ENCODE results near the gene PLXNA2. TPM values are rescaled to one million over a fixed set of nuclear protein-coding genes. Genes with fewer than 3 reads are reported as not detected.

The PLXNA2 gene
- total and polyA plus RNA-seq, 2 of the 13 experiments (the other 11 are each of a cell fraction or from before 2014, with no cell fraction given), result 1.1 to 2.1 TPM

DNA sequence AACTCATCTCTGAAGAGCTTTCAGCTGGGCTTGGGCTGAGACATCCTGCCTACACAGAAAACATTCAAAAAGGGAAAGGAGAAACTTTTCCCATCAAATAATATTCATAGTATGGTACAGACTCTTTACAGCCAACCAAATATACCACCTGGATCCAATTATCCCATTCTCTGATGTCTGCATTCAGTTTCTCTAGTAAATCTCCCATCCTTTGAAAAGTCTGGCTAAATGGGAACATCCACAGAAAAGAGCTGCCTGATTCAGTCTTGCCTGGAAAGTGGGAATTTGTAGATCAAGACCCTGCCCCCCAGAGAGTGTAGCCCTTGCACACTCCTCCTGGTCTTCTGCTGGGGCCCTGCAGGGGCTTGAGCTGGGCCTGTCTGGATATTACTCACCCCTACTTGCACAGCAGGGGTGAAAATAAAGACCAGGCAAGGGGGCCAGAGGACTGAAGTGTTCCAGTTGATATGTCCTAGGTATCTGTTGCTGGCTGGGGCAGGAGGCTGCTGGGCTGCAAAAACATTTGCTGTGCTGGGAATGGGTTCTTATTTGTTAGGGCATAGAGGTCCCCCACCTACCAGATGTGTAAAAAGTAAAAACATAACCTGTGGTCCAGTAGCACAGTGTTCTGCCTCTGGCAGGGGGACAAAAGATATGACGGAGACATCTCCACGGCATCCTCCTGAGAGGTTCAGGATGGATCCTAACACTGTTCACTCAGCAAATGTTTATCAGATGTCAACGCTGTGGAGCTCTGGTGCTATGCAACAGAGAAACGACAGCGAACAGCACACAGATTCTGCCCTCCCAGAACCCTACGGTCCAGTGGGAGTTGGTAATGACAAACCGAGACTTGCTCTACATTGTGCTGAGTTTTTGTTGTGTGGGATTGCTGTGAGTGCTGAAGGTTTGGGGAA, 140.3 kb downstream of the PLXNA2 start:
- Histone ChIP-seq H4K20me1 (ENCODE audit: insufficient read depth, low read length) (no peaks in the 10 kb centered on the region), H3K79me2 (ENCODE audit: insufficient read depth, low read length) (no peaks in the 10 kb centered on the region), H3K36me3 (replicated peaks in 1 of 2; ENCODE audit: control insufficient read depth in 1 of 2, insufficient read depth in 2 of 2, low read length in 2 of 2) (no peaks in the 10 kb centered on the region), H3K4me2 (ENCODE audit: low read depth, low read length) (no peak overlapping the region), H2AFZ (ENCODE audit: low read length) (no peak overlapping the region), H3K27ac (ENCODE audit: extremely low read length, insufficient read depth, low read length) (no peak overlapping the region), H3K9me3 (ENCODE audit: low read length) (no peaks in the 10 kb centered on the region), H3K4me1 (ENCODE audit: insufficient read depth, low read length) (peaks cover 41% of the 10 kb centered on the region), H3K4me3 (replicated peaks in 1 of 3; ENCODE audit: insufficient read depth in 1 of 3, low read depth in 2 of 3, low read length in 3 of 3) (no peak overlapping the region), H3K9ac (ENCODE audit: insufficient read depth, low read depth, low read length) (no peak overlapping the region), H3K27me3 (ENCODE audit: control insufficient read depth in 1 of 2, insufficient read depth in 2 of 2, low read length in 2 of 2) (no peaks in the 10 kb centered on the region)
- 74% methylated on average over 7 of the region's 7 CpGs for WGBS (ENCODE audit: low lambda C conversion rate)
- CTCF ChIA-PET (ENCODE audit: low intra/inter-chr PET ratio, low total read pairs), result no interaction called here
- in situ Hi-C loops (cut with HindIII; ENCODE audit: extremely low pct_ligation_motif_present, low pct_unique_long_range_greater_than_20kb) (no loop called here), intact Hi-C loops (cut with micrococcal nuclease; ENCODE audit: unreplicated experiment) (no loop called here)
- no TSS peak for BruUV-seq (replicated peaks)
- no peak for TF ChIP-seq CBX2 (IDR thresholded peaks at IDR 0.05; ENCODE audit: low read depth, low read length)
- no peak for TF ChIP-seq CBX2 (CRISPR knock-in tag; IDR thresholded peaks at IDR 0.05; ENCODE audit: low read depth)
- no peak for TF ChIP-seq NCOA2 (CRISPR knock-in tag; IDR thresholded peaks at IDR 0.05)
- no peak for TF ChIP-seq SMC3 (IDR thresholded peaks at IDR 0.05; ENCODE audit: low read length)
- TF ChIP-seq POGZ (CRISPR knock-in tag; IDR thresholded peaks at IDR 0.05), result no peak
- TF ChIP-seq ZEB1 (IDR thresholded peaks at IDR 0.05; ENCODE audit: insufficient replicate concordance, low read depth), result no peak
- no peak for TF ChIP-seq ZC3H4 (CRISPR knock-in tag; IDR thresholded peaks at IDR 0.05; ENCODE audit: borderline replicate concordance)
- POLR2A ChIA-PET, result no interaction called here
- DNase-seq (ENCODE audit: low spot score) (no peak), ATAC-seq (no peak), FAIRE-seq (no peak)

DNA sequence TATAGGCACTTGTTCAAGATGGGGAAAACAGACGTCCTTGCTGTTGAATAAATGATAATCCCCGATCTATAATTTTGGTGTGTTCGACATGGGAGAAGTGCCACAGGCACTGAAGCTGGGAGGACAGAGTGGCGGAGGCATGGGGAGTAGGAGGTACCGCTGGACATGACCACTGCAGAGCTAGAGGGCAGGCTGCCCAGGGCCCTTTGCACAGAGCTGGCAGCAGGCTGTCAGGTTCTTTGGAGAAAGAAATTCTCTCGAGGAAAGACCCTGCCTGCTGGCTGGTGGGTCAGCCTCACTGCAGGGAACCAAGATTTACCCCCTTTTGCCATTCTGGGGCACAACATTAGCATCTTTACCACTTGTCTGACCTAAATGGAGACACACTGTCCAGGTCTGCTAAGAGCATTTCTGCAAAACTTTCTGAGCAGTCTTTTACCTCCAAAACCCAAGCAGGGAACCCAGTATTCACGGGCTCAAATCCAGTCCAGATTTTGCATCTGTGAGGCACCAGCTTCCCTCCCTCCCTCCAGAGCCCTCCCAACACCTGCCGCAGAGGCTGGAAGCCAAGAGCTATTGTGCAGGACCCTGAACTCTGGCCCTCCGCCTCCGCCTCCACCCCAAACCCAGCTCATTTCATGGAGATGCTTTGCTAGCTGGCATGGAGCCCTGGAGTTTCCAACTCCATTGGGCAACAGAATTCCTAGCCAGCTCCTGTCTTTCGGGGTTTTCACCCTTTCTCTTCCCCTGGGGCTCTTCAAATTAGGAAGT, 142.3 kb downstream of the PLXNA2 start:
- 41% methylated on average over 10 of the region's 11 CpGs for WGBS (ENCODE audit: low lambda C conversion rate)
- in situ Hi-C loops (cut with HindIII; ENCODE audit: extremely low pct_ligation_motif_present, low pct_unique_long_range_greater_than_20kb) (no loop called here), intact Hi-C loops (cut with micrococcal nuclease; ENCODE audit: unreplicated experiment) (no loop called here)
- ChIA-PET CTCF (ENCODE audit: low intra/inter-chr PET ratio, low total read pairs) (no interaction called here), POLR2A (interaction anchor here (1.1 kb wide), 1 partner anchor 18 kb away, joined by 3 read pairs; no protein-coding TSS in a partner anchor)
- Histone ChIP-seq H3K36me3 (replicated peaks in 1 of 2; ENCODE audit: control insufficient read depth in 1 of 2, insufficient read depth in 2 of 2, low read length in 2 of 2) (no peaks in the 10 kb centered on the region), H3K4me1 (ENCODE audit: insufficient read depth, low read length) (peaks cover 41% of the 10 kb centered on the region), H3K79me2 (ENCODE audit: insufficient read depth, low read length) (no peaks in the 10 kb centered on the region), H3K27ac (ENCODE audit: extremely low read length, insufficient read depth, low read length) (no peak overlapping the region), H3K4me2 (ENCODE audit: low read depth, low read length) (no peak overlapping the region), H3K9me3 (ENCODE audit: low read length) (no peaks in the 10 kb centered on the region), H2AFZ (ENCODE audit: low read length) (no peak overlapping the region), H3K9ac (ENCODE audit: insufficient read depth, low read depth, low read length) (no peak overlapping the region), H3K27me3 (ENCODE audit: control insufficient read depth in 1 of 2, insufficient read depth in 2 of 2, low read length in 2 of 2) (no peaks in the 10 kb centered on the region), H3K4me3 (replicated peaks in 1 of 3; ENCODE audit: insufficient read depth in 1 of 3, low read depth in 2 of 3, low read length in 3 of 3) (no peak overlapping the region), H4K20me1 (ENCODE audit: insufficient read depth, low read length) (no peaks in the 10 kb centered on the region)
- DNase-seq (ENCODE audit: low spot score) (peak; percentile 75), ATAC-seq (peak; percentile 99), FAIRE-seq (peak; percentile 81)
- BruUV-seq (replicated peaks), result no TSS peak
- TF ChIP-seq, protein P1, sequence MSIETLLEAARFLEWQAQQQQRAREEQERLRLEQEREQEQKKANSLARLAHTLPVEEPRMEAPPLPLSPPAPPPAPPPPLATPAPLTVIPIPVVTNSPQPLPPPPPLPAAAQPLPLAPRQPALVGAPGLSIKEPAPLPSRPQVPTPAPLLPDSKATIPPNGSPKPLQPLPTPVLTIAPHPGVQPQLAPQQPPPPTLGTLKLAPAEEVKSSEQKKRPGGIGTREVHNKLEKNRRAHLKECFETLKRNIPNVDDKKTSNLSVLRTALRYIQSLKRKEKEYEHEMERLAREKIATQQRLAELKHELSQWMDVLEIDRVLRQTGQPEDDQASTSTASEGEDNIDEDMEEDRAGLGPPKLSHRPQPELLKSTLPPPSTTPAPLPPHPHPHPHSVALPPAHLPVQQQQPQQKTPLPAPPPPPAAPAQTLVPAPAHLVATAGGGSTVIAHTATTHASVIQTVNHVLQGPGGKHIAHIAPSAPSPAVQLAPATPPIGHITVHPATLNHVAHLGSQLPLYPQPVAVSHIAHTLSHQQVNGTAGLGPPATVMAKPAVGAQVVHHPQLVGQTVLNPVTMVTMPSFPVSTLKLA (IDR thresholded peaks at IDR 0.05), result no peak
- TF ChIP-seq DNMT1 (CRISPR knock-in tag; IDR thresholded peaks at IDR 0.05), result no peak
- no peak for TF ChIP-seq ZNF737 (CRISPR knock-in tag; IDR thresholded peaks at IDR 0.05; ENCODE audit: borderline replicate concordance)
- TF ChIP-seq XRCC5 (optimal IDR thresholded peaks at IDR 0.05; ENCODE audit: low read length), result peak; percentile 50

Measured in HepG2 (cell line).